RWPE1 (cell line): ENCODE measurements around the gene PDCD6IP.
"Not testable (repeated sequence)": the region's sequence is repeated elsewhere in the genome, so short reads cannot be mapped to it uniquely, and the experiment has no call there.

ENCODE experiments used
- CTCF ChIA-PET: fragments of 350-600 bp; sonication (Branson Sonifier 250); formaldehyde crosslinking; extraction: SDS; loops from one replicate; lab custom pipeline; 2021; lab: Yijun Ruan, JAX
- POLR2A ChIA-PET: fragments of 400-600 bp; formaldehyde crosslinking; extraction: SDS; loops from one replicate; lab custom pipeline; 2020; ENCODE audit warnings: antibody characterized with exemption; ENCODE audit not compliant: low non-redundant PET; lab: Yijun Ruan, JAX
- DNase-seq: peaks from one replicate; pipeline ENCODE4 v3.0.0; 2012; ENCODE audit warnings: low spot score
- H3K27ac ChIP-seq: fragments of 450-650 bp; 2 replicates; pipeline ENCODE4 v1.5.1; 2017
- TF ChIP-seq, protein P1 (sequence below): fragments of 450-650 bp; conservative IDR thresholded peaks from 2 replicates; pipeline ENCODE4 v1.5.1; 2017; ENCODE audit warnings: low read depth, mild to moderate bottlenecking

Gene PDCD6IP

DNA sequence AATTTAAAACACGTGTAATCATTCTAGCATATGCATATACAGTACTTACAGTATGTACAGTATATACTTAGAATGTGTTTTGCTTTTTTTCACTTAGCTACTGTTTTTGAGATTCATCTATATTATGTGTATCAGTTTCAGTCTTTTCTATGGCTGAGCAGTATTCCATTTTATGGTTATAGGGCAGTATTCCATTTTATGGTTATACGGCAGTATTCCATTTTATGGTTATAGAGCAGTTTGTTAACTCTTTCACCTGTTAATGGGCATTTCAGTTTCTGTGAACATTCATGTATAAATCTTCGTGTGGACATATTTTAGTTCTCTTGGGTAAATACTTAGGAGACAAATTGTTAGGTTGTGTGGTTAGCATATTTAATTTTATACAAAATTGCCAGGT, 40.9 kb downstream of the PDCD6IP start:
- TF ChIP-seq, protein P1, sequence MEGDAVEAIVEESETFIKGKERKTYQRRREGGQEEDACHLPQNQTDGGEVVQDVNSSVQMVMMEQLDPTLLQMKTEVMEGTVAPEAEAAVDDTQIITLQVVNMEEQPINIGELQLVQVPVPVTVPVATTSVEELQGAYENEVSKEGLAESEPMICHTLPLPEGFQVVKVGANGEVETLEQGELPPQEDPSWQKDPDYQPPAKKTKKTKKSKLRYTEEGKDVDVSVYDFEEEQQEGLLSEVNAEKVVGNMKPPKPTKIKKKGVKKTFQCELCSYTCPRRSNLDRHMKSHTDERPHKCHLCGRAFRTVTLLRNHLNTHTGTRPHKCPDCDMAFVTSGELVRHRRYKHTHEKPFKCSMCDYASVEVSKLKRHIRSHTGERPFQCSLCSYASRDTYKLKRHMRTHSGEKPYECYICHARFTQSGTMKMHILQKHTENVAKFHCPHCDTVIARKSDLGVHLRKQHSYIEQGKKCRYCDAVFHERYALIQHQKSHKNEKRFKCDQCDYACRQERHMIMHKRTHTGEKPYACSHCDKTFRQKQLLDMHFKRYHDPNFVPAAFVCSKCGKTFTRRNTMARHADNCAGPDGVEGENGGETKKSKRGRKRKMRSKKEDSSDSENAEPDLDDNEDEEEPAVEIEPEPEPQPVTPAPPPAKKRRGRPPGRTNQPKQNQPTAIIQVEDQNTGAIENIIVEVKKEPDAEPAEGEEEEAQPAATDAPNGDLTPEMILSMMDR, result no peak
- no peak for DNase-seq
- ChIA-PET POLR2A (no interaction called here), CTCF (no interaction called here)
- H3K27ac ChIP-seq, result no peak overlapping the region

DNA sequence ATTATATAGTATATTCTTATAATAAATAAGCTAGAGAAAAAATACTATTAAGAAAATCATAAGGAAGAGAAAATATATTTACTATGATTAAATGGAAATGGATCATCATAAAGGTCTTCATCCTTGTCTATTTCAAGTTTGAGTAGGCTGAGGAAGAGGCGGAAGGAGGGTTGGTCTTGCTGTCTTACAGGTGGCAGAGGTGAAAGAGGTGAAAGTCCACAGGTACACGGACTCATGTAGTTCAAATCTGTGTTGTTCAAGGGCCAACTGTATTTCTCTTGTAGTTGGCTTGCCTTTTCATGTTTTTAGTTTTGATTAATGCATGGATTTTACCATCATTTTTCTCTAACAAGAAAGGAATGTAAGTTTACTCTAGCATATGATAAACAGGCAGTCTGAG, 41.7 kb downstream of the PDCD6IP start:
- CTCF ChIA-PET, result no interaction called here
- POLR2A ChIA-PET, result no interaction called here
- DNase-seq, result no peak
- no peak overlapping the region for H3K27ac ChIP-seq
- TF ChIP-seq, protein P1, result no peak

DNA sequence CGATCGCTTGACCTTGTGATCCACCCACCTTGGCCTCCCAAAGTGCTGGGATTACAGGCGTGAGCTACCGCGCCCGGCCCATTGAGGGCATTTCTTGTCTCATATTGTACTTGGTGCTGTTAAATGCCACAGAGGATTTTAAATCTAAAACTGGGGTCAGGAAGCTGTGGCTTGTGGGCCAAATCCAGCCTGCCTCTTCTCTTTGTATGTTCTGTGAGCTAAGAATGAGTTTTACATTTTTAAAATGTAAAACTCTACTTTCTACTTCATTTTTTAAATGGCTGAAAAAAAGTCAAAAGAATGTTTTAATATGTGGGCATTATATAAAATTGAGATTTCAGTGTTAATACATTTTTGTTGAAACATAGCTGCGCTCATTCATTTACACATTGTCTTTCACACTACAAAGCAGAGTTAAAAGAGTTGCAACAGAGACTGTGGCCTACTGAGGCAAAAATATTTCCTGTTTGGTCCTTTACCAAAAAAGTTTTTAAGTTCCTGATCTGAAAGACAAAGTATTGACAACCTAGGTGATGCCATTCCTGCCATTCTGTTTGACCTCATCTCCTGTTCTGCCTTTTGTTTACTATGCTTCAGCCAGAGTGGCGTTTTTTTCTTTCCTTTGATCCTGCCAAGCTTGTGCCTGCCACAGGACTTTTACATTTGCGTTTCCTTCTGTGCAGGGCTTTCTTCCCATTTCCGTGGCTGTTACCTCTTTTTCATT, 50.4 kb downstream of the PDCD6IP start:
- CTCF ChIA-PET, result no interaction called here
- TF ChIP-seq, protein P1, result no peak
- DNase-seq, result no peak
- H3K27ac ChIP-seq, result no peak overlapping the region
- POLR2A ChIA-PET, result no interaction called here

DNA sequence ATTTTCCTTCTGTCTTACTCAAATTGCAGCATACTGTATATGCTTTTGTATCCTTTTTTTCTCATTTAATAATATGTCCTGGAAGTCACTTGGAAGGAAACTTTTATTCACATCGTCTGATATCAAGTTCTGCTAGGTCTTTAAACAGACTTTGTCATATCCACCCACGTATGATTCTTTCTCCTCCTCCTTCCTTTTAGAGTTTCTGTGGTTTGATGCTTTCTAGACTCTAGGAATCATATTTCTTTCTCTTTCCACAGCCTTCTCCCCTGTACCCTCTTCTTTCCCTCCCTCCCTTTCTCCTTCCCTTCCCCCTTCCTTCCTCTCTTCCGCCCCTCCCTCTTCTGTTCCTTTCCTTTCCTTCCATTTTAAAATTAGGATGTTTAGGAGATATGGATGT, 52.2 kb downstream of the PDCD6IP start:
- H3K27ac ChIP-seq, CTCF ChIA-PET, DNase-seq, POLR2A ChIA-PET: not testable (repeated sequence)

DNA sequence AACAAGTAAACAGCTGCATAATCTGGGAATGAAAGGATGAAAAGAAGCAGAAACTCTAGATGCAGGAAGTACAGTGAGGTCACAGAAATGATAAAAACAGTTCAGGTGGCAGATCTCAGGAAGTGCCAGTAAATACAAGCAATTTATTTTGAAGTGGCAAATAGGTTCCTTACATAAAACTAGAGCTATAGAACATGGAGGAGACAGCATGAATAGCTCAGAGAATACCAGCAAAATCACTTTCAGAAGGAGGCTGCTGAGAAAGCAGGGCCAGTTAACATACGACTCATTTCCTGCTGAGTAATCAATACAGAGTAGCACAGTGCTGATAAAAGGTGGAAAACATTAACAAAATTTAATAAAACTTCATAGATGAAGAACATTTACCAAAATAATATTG, 57.0 kb downstream of the PDCD6IP start:
- POLR2A ChIA-PET, H3K27ac ChIP-seq, DNase-seq: not testable (repeated sequence)
- CTCF ChIA-PET, result interaction anchor here (0.6 kb wide), 1 partner anchor 16 kb away, joined by 3 read pairs; no protein-coding TSS in a partner anchor

DNA sequence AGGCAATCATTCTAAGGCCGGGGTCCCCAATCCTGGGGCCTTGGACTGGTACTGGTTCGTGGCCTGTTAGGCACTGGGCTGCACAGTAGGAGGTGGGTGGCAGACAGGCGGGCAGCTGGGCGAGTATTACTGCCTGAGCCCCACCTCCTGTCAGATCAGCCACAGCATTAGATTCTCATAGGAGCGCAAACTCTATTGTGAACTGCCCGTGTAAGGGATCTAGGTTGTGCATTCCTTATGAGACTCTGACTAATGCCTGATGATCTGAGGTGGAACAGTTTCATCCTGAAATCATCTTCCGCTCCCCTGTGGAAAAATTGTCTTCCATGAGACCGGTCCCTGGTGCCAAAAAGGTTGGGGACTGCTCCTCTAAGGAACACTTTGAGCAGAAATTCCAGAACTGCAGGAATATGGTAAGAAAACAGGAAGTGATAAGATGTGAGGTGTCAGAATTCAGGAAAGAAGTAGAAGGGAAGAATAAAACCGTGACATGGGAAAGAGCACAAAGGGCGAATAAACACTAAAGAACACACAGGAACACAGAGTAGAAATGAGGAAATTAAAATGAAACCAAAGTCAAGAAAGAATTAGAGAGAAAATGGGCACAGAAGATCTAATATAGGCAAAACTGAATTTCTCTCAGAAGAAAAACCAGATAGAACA, 57.6 kb downstream of the PDCD6IP start:
- TF ChIP-seq, protein P1, result no peak
- no peak for DNase-seq
- no peak overlapping the region for H3K27ac ChIP-seq
- ChIA-PET CTCF (interaction anchor here (0.6 kb wide), 1 partner anchor 15 kb away, joined by 3 read pairs; no protein-coding TSS in a partner anchor), POLR2A (no interaction called here)

DNA sequence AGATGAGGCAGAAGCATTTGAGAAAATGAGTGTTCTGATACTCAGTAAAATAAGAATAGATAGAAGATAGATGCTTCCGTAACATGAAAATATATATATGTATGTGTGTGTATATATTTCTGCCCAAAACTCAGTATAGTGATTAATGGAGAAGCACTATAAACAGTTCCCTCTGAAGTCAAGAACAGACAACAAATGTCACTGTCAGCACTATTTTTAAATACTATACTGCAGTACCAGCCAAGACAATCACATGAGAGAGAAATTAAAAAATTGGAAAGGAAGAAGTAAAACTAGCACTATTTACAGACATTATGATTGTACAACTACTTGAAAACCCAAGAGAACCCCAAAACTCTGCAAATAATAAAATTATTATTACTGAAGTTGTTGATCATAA, 59.3 kb downstream of the PDCD6IP start:
- CTCF ChIA-PET, DNase-seq, H3K27ac ChIP-seq, POLR2A ChIA-PET: not testable (repeated sequence)

DNA sequence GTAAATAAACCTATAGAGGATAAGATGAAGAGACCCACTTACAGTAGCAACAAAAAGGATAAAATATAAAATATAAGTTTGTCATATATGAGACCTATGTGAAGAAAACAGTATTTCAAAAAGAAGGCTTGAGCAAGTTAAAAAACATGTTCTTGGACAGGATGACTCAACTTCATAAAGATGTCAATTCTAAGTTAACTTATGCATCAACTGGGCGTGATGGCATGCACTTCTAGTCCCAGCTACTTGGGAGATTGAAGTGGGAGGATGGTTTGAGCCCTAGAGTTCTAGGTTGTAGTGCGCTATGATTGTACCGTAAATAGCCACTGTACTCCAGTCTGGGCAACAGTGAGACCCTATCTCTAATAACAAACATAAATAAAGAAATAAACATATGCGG, 59.7 kb downstream of the PDCD6IP start:
- DNase-seq, result no peak
- POLR2A ChIA-PET, result no interaction called here
- no peak overlapping the region for H3K27ac ChIP-seq
- TF ChIP-seq, protein P1, result no peak
- CTCF ChIA-PET, result no interaction called here
